HepG2 (cell line): Measurements from ENCODE around the gene KRT14.

Experiments
- FOXK1 ChIP-seq: sonication (generic); formaldehyde crosslinking; IDR thresholded peaks from 2 replicates; pipeline ENCODE4 v1.4.0; 2020; ENCODE audit warnings: low read depth, missing genetic modification reagents, borderline replicate concordance
- FOXM1 ChIP-seq: sonication (generic); formaldehyde crosslinking; IDR thresholded peaks from 2 replicates; pipeline ENCODE4 v1.5.0; 2020; ENCODE audit warnings: missing genetic modification reagents
- PHB2 ChIP-seq: fragments of 450-650 bp; IDR thresholded peaks from 2 replicates; pipeline ENCODE4 v1.6.1; 2018; ENCODE audit not compliant: partially characterized antibody
- POLR2AphosphoS5 ChIP-seq: IDR thresholded peaks from 2 replicates; pipeline ENCODE4 v1.6.1; 2012; ENCODE audit warnings: low read depth, low read length
- SMARCC2 ChIP-seq: fragments of 450-650 bp; IDR thresholded peaks from 2 replicates; pipeline ENCODE4 v1.6.1; 2017; ENCODE audit warnings: antibody characterized with exemption, mild to moderate bottlenecking
- SP2 ChIP-seq: sonication (generic); formaldehyde crosslinking; IDR thresholded peaks from 2 replicates; pipeline ENCODE4 v1.5.1; 2020; ENCODE audit warnings: mild to moderate bottlenecking, missing genetic modification reagents
- ZKSCAN1 ChIP-seq: fragments of 150-350 bp; IDR thresholded peaks from 2 replicates; pipeline ENCODE4 v1.6.1; 2014; ENCODE audit warnings: low read length
- ZNF549 ChIP-seq: sonication (generic); formaldehyde crosslinking; IDR thresholded peaks from 2 replicates; pipeline ENCODE4 v1.5.0; 2020; ENCODE audit warnings: missing genetic modification reagents
- ZNF780A ChIP-seq: sonication (generic); formaldehyde crosslinking; IDR thresholded peaks from 2 replicates; pipeline ENCODE4 v1.8.0; 2022; ENCODE audit warnings: mild to moderate bottlenecking, missing genetic modification reagents, moderate library complexity
- ZSCAN21 ChIP-seq: sonication (generic); formaldehyde crosslinking; IDR thresholded peaks from 2 replicates; pipeline ENCODE4 v1.8.0; 2022; ENCODE audit warnings: mild to moderate bottlenecking, missing genetic modification reagents, moderate library complexity, borderline replicate concordance
- TF ChIP-seq, protein P1 (sequence below): sonication (generic); formaldehyde crosslinking; IDR thresholded peaks from 2 replicates; pipeline ENCODE4 v1.5.0; 2020; ENCODE audit warnings: mild to moderate bottlenecking, missing genetic modification reagents, moderate library complexity
- TF ChIP-seq, protein P2 (sequence below): sonication (generic); formaldehyde crosslinking; IDR thresholded peaks from 2 replicates; pipeline ENCODE4 v1.9.0; 2021; ENCODE audit warnings: missing genetic modification reagents, borderline replicate concordance

DNA sequence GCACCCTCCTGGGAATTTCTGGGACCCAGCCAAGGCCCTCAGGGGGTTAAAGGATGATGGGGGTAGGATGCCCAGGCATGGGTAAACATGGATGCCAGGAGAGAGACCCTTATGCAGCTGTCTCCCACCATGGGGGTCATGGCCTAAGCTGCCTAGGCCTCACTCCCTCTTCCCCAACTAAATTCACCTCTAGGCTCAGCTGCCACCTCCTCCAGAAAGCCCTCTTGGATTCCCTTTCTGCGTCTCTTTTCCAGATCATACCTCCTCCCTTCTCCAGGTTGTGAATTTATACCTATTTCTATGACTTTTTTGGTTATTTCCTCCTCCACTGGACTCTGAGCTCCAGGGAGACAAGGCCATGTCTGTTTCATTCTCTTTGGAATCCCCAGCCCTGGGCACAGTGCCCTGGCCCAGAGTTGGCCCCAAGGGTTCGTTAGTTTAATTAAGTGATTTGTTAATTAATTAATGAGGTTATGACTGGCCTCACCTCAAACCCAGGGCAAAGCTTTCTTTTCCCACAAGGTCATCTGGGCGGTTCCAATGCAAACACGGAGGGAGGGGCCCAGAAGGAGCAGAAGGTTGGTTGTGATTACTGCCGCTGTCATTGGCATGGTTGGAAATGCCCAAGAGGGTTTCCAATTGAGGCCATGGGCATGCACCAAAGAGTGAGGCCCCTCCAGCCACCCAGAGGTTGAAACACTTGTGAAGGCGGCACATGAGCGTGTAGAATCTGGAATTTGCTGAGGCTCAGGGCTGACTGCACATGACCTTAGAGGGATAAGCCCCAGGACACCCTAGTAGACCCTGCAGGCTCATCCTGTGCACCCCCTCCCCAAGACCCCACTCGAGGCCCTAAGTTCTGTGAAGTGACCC, 44.6 kb upstream of the KRT14 start:
- TF ChIP-seq FOXK1 (CRISPR knock-in tag), result no peak
- TF ChIP-seq ZNF780A, result no peak
- no peak for TF ChIP-seq POLR2AphosphoS5
- no peak for TF ChIP-seq ZKSCAN1
- TF ChIP-seq FOXM1 (CRISPR knock-in tag), result no peak
- TF ChIP-seq ZNF549 (CRISPR knock-in tag), result no peak
- TF ChIP-seq, protein P1, sequence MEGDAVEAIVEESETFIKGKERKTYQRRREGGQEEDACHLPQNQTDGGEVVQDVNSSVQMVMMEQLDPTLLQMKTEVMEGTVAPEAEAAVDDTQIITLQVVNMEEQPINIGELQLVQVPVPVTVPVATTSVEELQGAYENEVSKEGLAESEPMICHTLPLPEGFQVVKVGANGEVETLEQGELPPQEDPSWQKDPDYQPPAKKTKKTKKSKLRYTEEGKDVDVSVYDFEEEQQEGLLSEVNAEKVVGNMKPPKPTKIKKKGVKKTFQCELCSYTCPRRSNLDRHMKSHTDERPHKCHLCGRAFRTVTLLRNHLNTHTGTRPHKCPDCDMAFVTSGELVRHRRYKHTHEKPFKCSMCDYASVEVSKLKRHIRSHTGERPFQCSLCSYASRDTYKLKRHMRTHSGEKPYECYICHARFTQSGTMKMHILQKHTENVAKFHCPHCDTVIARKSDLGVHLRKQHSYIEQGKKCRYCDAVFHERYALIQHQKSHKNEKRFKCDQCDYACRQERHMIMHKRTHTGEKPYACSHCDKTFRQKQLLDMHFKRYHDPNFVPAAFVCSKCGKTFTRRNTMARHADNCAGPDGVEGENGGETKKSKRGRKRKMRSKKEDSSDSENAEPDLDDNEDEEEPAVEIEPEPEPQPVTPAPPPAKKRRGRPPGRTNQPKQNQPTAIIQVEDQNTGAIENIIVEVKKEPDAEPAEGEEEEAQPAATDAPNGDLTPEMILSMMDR (CRISPR knock-in tag), result no peak
- no peak for TF ChIP-seq PHB2
- no peak for TF ChIP-seq SP2 (CRISPR knock-in tag)
- no peak for TF ChIP-seq ZSCAN21 (CRISPR knock-in tag)
- TF ChIP-seq, protein P2, sequence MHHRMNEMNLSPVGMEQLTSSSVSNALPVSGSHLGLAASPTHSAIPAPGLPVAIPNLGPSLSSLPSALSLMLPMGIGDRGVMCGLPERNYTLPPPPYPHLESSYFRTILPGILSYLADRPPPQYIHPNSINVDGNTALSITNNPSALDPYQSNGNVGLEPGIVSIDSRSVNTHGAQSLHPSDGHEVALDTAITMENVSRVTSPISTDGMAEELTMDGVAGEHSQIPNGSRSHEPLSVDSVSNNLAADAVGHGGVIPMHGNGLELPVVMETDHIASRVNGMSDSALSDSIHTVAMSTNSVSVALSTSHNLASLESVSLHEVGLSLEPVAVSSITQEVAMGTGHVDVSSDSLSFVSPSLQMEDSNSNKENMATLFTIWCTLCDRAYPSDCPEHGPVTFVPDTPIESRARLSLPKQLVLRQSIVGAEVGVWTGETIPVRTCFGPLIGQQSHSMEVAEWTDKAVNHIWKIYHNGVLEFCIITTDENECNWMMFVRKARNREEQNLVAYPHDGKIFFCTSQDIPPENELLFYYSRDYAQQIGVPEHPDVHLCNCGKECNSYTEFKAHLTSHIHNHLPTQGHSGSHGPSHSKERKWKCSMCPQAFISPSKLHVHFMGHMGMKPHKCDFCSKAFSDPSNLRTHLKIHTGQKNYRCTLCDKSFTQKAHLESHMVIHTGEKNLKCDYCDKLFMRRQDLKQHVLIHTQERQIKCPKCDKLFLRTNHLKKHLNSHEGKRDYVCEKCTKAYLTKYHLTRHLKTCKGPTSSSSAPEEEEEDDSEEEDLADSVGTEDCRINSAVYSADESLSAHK (CRISPR knock-in tag), result no peak
- TF ChIP-seq SMARCC2, result no peak
